Measurements from ENCODE around the gene NCAPH2.

Gene NCAPH2

GRCh38 chr22:50481045-50481439, 27.0 kb upstream of the NCAPH2 start:
- no peak for DNase-seq (ENCODE audit: low spot score)
- Histone ChIP-seq H3K9me3 (replicated peaks in 1 of 2; ENCODE audit: control insufficient read depth in 2 of 2, insufficient read depth in 1 of 2, low read depth in 1 of 2, low read length in 2 of 2) (peaks cover 2 to 4% of the 10 kb centered on the region in 2 donors), H3K79me1 (ENCODE audit: low read depth, low read length) (peaks cover 4% of the 10 kb centered on the region), H3K4me1 (ENCODE audit: control insufficient read depth in 2 of 2, insufficient read depth in 1 of 2, low read depth in 1 of 2, low read length in 2 of 2) (peaks cover 0 to 2% of the 10 kb centered on the region in 2 donors), H2AK5ac (ENCODE audit: low read depth, low read length) (no peak overlapping the region), H3K23ac (ENCODE audit: low read depth, low read length, poor library complexity) (peak overlapping the region; percentile 55), H2BK15ac (ENCODE audit: low read length) (no peak overlapping the region), H3K4me2 (ENCODE audit: insufficient read depth, low read length, poor library complexity, severe bottlenecking) (peak overlapping the region; percentile 57), H3K27ac (replicated peaks; ENCODE audit: low read length) (no peak overlapping the region), H2AFZ (ENCODE audit: low read length) (peak overlapping the region; percentile 73), H3K14ac (ENCODE audit: low read length) (peak overlapping the region; percentile 21), H2BK12ac (ENCODE audit: low read length) (no peak overlapping the region), H4K8ac (ENCODE audit: low read depth, low read length) (peak overlapping the region; percentile 17), H3K9ac (ENCODE audit: low read depth, low read length, poor library complexity) (no peak overlapping the region), H4K91ac (ENCODE audit: low read depth, low read length, poor library complexity) (no peak overlapping the region), H3K27me3 (ENCODE audit: control insufficient read depth in 3 of 3, insufficient read depth in 3 of 3, low read depth in 1 of 3, low read length in 3 of 3) (peaks cover 3 to 57% (median 16%) of the 10 kb centered on the region in 3 experiments), H3K36me3 (replicated peaks in 1 of 2; ENCODE audit: control insufficient read depth in 2 of 2, insufficient read depth in 2 of 2, low read length in 2 of 2) (no peaks in the 10 kb centered on the region), H3K18ac (ENCODE audit: low read length) (peak overlapping the region; percentile 94), H3K4me3 (ENCODE audit: low read length in 2 of 2) (peak overlapping the region; percentile 12 to 79), H2BK5ac (ENCODE audit: low read length) (no peak overlapping the region), H2BK120ac (ENCODE audit: low read depth, low read length) (no peak overlapping the region), H3K4ac (ENCODE audit: low read length) (no peak overlapping the region)
- WGBS, 2 donors (ENCODE audit: extremely low coverage in 2 of 2, insufficient read length in 2 of 2, insufficient replicate concordance in 1 of 2), result no CpG with 5 or more reads among the region's 45 CpGs

GRCh38 chr22:50481440-50482106, 26.5 kb upstream of the NCAPH2 start, which contains the start of gene ADM2:
Gene ADM2 (plus strand): TSS chr22:50481543. CDS start chr22:50481848, 305 bp downstream.
- peaks cover 3 to 62% (median 16%) of the 10 kb centered on the region in 3 experiments for H3K27me3 ChIP-seq (ENCODE audit: control insufficient read depth in 3 of 3, insufficient read depth in 3 of 3, low read depth in 1 of 3, low read length in 3 of 3)
- peak within 1 kb of the TSS; percentile 89 for H3K4ac ChIP-seq (ENCODE audit: low read length)
- peaks cover 0 to 2% of the 10 kb centered on the region in 2 donors for H3K4me1 ChIP-seq (ENCODE audit: control insufficient read depth in 2 of 2, insufficient read depth in 1 of 2, low read depth in 1 of 2, low read length in 2 of 2)
- peak within 1 kb of the TSS; percentile 73 for H2AFZ ChIP-seq (ENCODE audit: low read length)
- peak within 1 kb of the TSS; percentile 20 to 79 for H3K4me3 ChIP-seq (ENCODE audit: low read length in 2 of 2)
- peaks cover 4% of the 10 kb centered on the region for H3K79me1 ChIP-seq (ENCODE audit: low read depth, low read length)
- peaks cover 2 to 4% of the 10 kb centered on the region in 2 donors for H3K9me3 ChIP-seq (replicated peaks in 1 of 2; ENCODE audit: control insufficient read depth in 2 of 2, insufficient read depth in 1 of 2, low read depth in 1 of 2, low read length in 2 of 2)
- peak within 1 kb of the TSS; percentile 84 for H2BK12ac ChIP-seq (ENCODE audit: low read length)
- no peak within 1 kb of the TSS for H3K27ac ChIP-seq (replicated peaks; ENCODE audit: low read length)
- peak within 1 kb of the TSS; percentile 16 for H2BK120ac ChIP-seq (ENCODE audit: low read depth, low read length)
- H2BK5ac ChIP-seq (ENCODE audit: low read length), result no peak within 1 kb of the TSS
- H2BK15ac ChIP-seq (ENCODE audit: low read length), result peak within 1 kb of the TSS; percentile 93
- DNase-seq (ENCODE audit: low spot score), result peak; percentile 49
- H3K9ac ChIP-seq (ENCODE audit: low read depth, low read length, poor library complexity), result peak within 1 kb of the TSS; percentile 77
- H4K8ac ChIP-seq (ENCODE audit: low read depth, low read length), result peak within 1 kb of the TSS; percentile 65
- H2AK5ac ChIP-seq (ENCODE audit: low read depth, low read length), result peak within 1 kb of the TSS; percentile 88
- H3K4me2 ChIP-seq (ENCODE audit: insufficient read depth, low read length, poor library complexity, severe bottlenecking), result peak within 1 kb of the TSS; percentile 57
- no CpG with 5 or more reads among the region's 70 CpGs for WGBS, 2 donors (ENCODE audit: extremely low coverage in 2 of 2, insufficient read length in 2 of 2, insufficient replicate concordance in 1 of 2)
- peak within 1 kb of the TSS; percentile 3 for H4K91ac ChIP-seq (ENCODE audit: low read depth, low read length, poor library complexity)
- no peaks in the 10 kb centered on the region for H3K36me3 ChIP-seq (replicated peaks in 1 of 2; ENCODE audit: control insufficient read depth in 2 of 2, insufficient read depth in 2 of 2, low read length in 2 of 2)
- peak within 1 kb of the TSS; percentile 55 for H3K23ac ChIP-seq (ENCODE audit: low read depth, low read length, poor library complexity)
- H3K18ac ChIP-seq (ENCODE audit: low read length), result peak within 1 kb of the TSS; percentile 94
- peak within 1 kb of the TSS; percentile 63 for H3K14ac ChIP-seq (ENCODE audit: low read length)

GRCh38 chr22:50482107-50483074, 25.6 kb upstream of the NCAPH2 start:
- peak overlapping the region; percentile 30 for H3K9ac ChIP-seq (ENCODE audit: low read depth, low read length, poor library complexity)
- peak overlapping the region; percentile 20 to 79 for H3K4me3 ChIP-seq (ENCODE audit: low read length in 2 of 2)
- peak overlapping the region; percentile 16 for H2BK120ac ChIP-seq (ENCODE audit: low read depth, low read length)
- peak overlapping the region; percentile 14 for H3K14ac ChIP-seq (ENCODE audit: low read length)
- WGBS, 2 donors (ENCODE audit: extremely low coverage in 2 of 2, insufficient read length in 2 of 2, insufficient replicate concordance in 1 of 2), result no CpG with 5 or more reads among the region's 35 CpGs
- H2BK12ac ChIP-seq (ENCODE audit: low read length), result peak overlapping the region; percentile 4
- peak overlapping the region; percentile 89 for H3K4ac ChIP-seq (ENCODE audit: low read length)
- H4K8ac ChIP-seq (ENCODE audit: low read depth, low read length), result peak overlapping the region; percentile 48
- peak overlapping the region; percentile 57 for H3K4me2 ChIP-seq (ENCODE audit: insufficient read depth, low read length, poor library complexity, severe bottlenecking)
- H2AFZ ChIP-seq (ENCODE audit: low read length), result peak overlapping the region; percentile 73
- H3K18ac ChIP-seq (ENCODE audit: low read length), result peak overlapping the region; percentile 94
- H3K79me1 ChIP-seq (ENCODE audit: low read depth, low read length), result peaks cover 4% of the 10 kb centered on the region
- H3K36me3 ChIP-seq (replicated peaks in 1 of 2; ENCODE audit: control insufficient read depth in 2 of 2, insufficient read depth in 2 of 2, low read length in 2 of 2), result no peaks in the 10 kb centered on the region
- H2BK5ac ChIP-seq (ENCODE audit: low read length), result peak overlapping the region; percentile 53
- peaks cover 0 to 2% of the 10 kb centered on the region in 2 donors for H3K4me1 ChIP-seq (ENCODE audit: control insufficient read depth in 2 of 2, insufficient read depth in 1 of 2, low read depth in 1 of 2, low read length in 2 of 2)
- H3K27me3 ChIP-seq (ENCODE audit: control insufficient read depth in 3 of 3, insufficient read depth in 3 of 3, low read depth in 1 of 3, low read length in 3 of 3), result peaks cover 3 to 70% (median 16%) of the 10 kb centered on the region in 3 experiments
- peak overlapping the region; percentile 34 for H3K23ac ChIP-seq (ENCODE audit: low read depth, low read length, poor library complexity)
- peaks cover 2 to 4% of the 10 kb centered on the region in 2 donors for H3K9me3 ChIP-seq (replicated peaks in 1 of 2; ENCODE audit: control insufficient read depth in 2 of 2, insufficient read depth in 1 of 2, low read depth in 1 of 2, low read length in 2 of 2)
- peak overlapping the region; percentile 91 for H2BK15ac ChIP-seq (ENCODE audit: low read length)
- no peak overlapping the region for H3K27ac ChIP-seq (replicated peaks; ENCODE audit: low read length)
- DNase-seq (ENCODE audit: low spot score), result no peak
- peak overlapping the region; percentile 3 for H4K91ac ChIP-seq (ENCODE audit: low read depth, low read length, poor library complexity)
- peak overlapping the region; percentile 88 for H2AK5ac ChIP-seq (ENCODE audit: low read depth, low read length)

Measured in neuronal stem cell (in vitro differentiated cells).